BE2C (cell line): ENCODE data around the gene LMO1.

Source experiments
- DNase-seq: peaks from one replicate; pipeline ENCODE4 v3.0.0-alpha.2; 2020
- H3K27me3 ChIP-seq: fragments of 250-450 bp; sonication (Bioruptor Pico); 2 replicates; pipeline ENCODE4 v1.5.1; 2020; ENCODE audit warnings: mild to moderate bottlenecking
- H3K36me3 ChIP-seq: fragments of 250-450 bp; sonication (Bioruptor Pico); 2 replicates; pipeline ENCODE4 v1.5.1; 2020; ENCODE audit warnings: mild to moderate bottlenecking
- H3K4me1 ChIP-seq: fragments of 250-450 bp; sonication (Bioruptor Pico); 2 replicates; pipeline ENCODE4 v1.5.1; 2020
- H3K4me3 ChIP-seq: 2 replicates; pipeline ENCODE4 v1.5.1; 2011; ENCODE audit warnings: low read depth, low read length
- H3K9me3 ChIP-seq: fragments of 250-450 bp; sonication (Bioruptor Pico); 2 replicates; pipeline ENCODE4 v1.5.1; 2020
- CTCF ChIP-seq: IDR thresholded peaks from 2 replicates; pipeline ENCODE4 v1.5.1; 2012; ENCODE audit warnings: mild to moderate bottlenecking, low read depth, low read length

Gene LMO1

DNA sequence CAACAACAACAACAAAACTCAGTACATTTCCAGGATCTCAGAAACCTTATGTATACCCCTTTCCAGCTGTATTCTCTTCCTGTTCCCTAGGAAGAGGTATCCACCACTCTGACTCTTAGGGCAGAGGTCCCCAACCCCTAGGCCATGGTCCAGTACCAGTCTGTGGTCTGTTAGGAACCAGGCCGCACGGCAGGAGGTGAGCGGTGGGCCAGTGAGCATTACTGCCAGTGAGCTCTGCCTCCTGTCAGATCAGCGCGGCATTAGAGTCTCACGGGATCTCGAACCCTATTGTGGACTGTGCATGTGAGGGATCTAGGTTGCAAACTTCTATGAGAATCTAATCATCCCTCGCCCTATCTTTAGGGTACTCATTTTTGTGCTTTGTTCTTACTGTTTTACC lies 43.9 kb upstream of the LMO1 start:
- Histone ChIP-seq H3K4me3 (no peak overlapping the region), H3K4me1 (no peaks in the 10 kb centered on the region)

DNA sequence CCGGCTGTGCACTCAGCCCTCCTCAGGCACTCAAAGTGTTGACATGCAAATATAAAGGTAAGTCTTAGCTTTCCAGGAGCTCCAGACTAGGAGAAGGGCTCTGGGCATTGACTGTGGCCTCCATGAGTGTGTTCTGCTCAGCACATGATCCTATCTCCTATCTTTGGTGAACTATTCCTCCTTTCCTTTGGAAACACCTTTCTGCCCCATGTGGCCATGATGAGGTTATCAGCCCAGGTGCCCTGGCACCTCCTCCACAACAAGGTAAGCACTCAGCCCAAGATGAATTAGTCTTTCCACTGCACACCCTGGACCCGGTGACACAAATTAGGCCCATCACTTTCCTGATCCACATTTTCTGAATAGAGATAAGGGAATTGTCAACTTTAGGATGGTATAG lies 37.9 kb upstream of the LMO1 start:
- TF ChIP-seq CTCF = no peak
- no peak overlapping the region for H3K4me3 ChIP-seq
- DNase-seq = no peak
- no peaks in the 10 kb centered on the region for H3K9me3 ChIP-seq
- H3K36me3 ChIP-seq = no peaks in the 10 kb centered on the region
- no peaks in the 10 kb centered on the region for H3K4me1 ChIP-seq
- no peaks in the 10 kb centered on the region for H3K27me3 ChIP-seq

More for the DNA sequence above, 43.9 kb upstream of the LMO1 start:
- Histone ChIP-seq H3K9me3 (no peaks in the 10 kb centered on the region), H3K27me3 (no peaks in the 10 kb centered on the region), H3K36me3 (no peaks in the 10 kb centered on the region)
- TF ChIP-seq CTCF = no peak
- DNase-seq = no peak

DNA sequence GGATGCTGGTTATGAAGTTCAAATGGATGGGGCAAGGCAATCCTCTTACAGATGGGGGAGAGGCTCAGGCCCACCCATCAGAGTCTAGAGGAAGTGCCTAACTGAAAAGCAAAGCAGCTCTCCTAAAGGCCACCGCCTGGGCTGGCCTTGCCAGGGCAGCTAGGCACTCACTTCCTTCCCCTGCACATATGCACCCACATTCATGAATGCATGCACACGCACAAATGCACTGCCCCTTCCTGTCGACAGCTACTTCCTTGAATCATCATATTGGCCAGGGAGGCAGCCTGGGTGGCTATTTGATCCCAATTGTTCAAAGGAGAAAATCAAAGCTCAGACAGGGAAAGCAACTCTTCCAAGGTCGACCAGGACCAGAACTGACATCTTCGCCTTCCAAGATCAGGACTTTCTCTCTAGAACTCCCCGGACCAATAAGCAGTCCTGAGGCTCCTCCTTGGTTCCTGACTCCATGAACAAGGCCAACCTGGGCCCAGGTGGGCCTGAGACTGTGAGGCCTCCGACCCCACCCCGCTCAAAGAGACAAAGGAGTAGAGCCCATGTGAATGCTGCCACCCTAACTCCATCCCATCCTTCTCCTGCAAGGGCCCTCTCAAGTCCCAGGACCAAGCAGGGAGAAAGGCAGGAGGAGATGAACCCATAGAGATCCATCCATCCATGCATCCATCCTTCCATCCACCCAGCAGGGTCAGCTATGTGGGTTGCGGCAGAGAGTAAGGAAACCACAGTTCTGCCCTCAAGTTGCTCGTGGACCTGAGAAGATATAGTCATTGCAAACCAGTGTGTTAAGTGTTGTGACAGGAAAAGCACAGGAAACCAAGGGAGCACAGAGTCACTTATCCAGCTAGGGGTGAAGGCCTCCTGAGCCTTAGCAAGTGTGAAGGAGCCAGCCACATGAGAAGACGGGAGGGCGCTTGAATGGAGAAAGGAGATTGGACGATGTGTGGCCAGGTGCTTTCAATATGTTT lies 35.4 kb upstream of the LMO1 start:
- TF ChIP-seq CTCF = no peak
- DNase-seq = no peak

GRCh38 chr11:8297781-8298440 lies 34.2 kb upstream of the LMO1 start:
- DNase-seq = no peak
- Histone ChIP-seq H3K9me3 (no peaks in the 10 kb centered on the region), H3K36me3 (no peaks in the 10 kb centered on the region), H3K27me3 (no peaks in the 10 kb centered on the region), H3K4me1 (no peaks in the 10 kb centered on the region), H3K4me3 (no peak overlapping the region)
- TF ChIP-seq CTCF = no peak

More for the DNA sequence above, 35.4 kb upstream of the LMO1 start:
- H3K9me3 ChIP-seq = no peaks in the 10 kb centered on the region
- no peaks in the 10 kb centered on the region for H3K4me1 ChIP-seq
- H3K4me3 ChIP-seq = no peak overlapping the region
- no peaks in the 10 kb centered on the region for H3K27me3 ChIP-seq
- H3K36me3 ChIP-seq = no peaks in the 10 kb centered on the region

DNA sequence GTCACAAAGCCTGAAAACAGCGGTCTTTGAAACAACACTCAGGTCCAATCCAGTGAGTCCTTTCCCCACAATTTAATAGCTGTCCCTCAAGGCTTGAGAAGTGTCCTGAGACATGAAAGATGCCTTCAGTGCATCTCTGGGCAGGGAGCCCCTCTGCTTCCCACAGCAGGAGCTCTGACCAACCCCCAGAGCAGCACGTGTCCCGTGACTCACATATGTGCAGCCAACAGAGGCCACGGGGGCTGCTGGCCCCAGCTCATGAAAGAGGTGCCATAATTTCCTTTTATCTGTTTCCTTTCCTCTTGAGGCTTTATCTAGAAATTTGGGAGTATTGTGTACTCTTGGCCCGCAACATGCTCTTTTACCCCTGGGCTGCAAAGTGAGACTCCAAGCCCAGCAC lies 33.2 kb upstream of the LMO1 start:
- no peak for DNase-seq
- no peaks in the 10 kb centered on the region for H3K4me1 ChIP-seq
- no peak for TF ChIP-seq CTCF
- H3K27me3 ChIP-seq = no peaks in the 10 kb centered on the region
- no peaks in the 10 kb centered on the region for H3K9me3 ChIP-seq
- no peaks in the 10 kb centered on the region for H3K36me3 ChIP-seq
- no peak overlapping the region for H3K4me3 ChIP-seq

DNA sequence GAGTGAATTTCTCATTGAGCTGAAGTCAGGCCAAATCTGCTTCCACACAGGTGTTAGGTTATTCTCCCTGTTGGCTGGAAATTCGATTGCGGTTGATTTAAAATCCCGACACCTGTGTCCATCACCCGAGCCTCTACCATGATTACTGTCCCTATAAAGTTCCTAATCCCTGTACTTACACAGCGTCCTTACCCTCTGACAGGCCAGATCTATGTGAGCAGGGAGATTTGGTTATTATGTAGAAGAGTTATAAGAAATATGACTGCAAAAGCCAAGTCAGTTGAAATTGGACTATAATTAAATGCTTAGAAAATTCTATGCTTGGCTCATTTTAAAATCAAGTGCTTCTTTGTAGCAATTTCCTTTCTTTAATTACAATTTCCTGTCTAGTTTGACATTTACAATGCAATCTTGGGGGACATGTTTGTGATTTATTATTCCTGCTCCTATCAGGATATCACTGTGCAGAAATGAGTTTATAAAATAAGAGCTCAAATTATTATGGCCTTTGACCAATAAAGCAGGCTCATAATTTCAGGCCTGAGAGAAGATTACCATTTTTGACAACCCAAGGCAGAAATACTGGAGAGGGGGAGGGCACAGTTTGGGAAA lies 32.5 kb upstream of the LMO1 start:
- DNase-seq = no peak
- no peaks in the 10 kb centered on the region for H3K27me3 ChIP-seq
- no peak for TF ChIP-seq CTCF
- H3K4me3 ChIP-seq = no peak overlapping the region
- no peaks in the 10 kb centered on the region for H3K36me3 ChIP-seq
- H3K9me3 ChIP-seq = no peaks in the 10 kb centered on the region
- no peaks in the 10 kb centered on the region for H3K4me1 ChIP-seq
